Left colon (tissue), 2 donors: ENCODE data around the gene ZNF487. TPM values are rescaled to one million over a fixed set of nuclear protein-coding genes. Genes with fewer than 3 reads are reported as not detected.
"Not testable (repeated sequence)": the region's sequence is repeated elsewhere in the genome, so short reads cannot be mapped to it uniquely, and the experiment has no call there.

Experiments
- ATAC-seq: fragments of 200-7000 bp; cut with Tn5 transposase; one replicate; pipeline ENCODE4 v1.9.1; 2020; ENCODE audit warnings: mild to moderate bottlenecking, moderate library complexity
- DNase-seq, 2 donors: peaks; one replicate each; pipeline ENCODE4 v3.0.0-alpha.2; 2020
- intact Hi-C, 2 donors: fragments of 100-400 bp; cut with DNase I in 1 of 2; cut with micrococcal nuclease in 1 of 2; formaldehyde crosslinking; loops; one replicate each; pipeline versions ENCODE4 v1.11.2 to v1.14.0; 2022; cut with DNase I, micrococcal nuclease
- total RNA-seq, 2 donors: library from RNA; stranded (reverse); fragmentation: NEBNext Ultra II Directional; extraction: Animal tissue kit (Norgen Biotek cat#: 25700); gene quantifications; one replicate each; pipeline ENCODE4 v1.2.1, GENCODE V29; 2021
- donor health status: DM: no; HTN: no; CAD: no.
- donor health status: DM: yes; HTN: yes; CAD: no.

The ZNF487 gene
- total RNA-seq, 2 donors from 2014 or later = 5.2 to 5.9 TPM

DNA sequence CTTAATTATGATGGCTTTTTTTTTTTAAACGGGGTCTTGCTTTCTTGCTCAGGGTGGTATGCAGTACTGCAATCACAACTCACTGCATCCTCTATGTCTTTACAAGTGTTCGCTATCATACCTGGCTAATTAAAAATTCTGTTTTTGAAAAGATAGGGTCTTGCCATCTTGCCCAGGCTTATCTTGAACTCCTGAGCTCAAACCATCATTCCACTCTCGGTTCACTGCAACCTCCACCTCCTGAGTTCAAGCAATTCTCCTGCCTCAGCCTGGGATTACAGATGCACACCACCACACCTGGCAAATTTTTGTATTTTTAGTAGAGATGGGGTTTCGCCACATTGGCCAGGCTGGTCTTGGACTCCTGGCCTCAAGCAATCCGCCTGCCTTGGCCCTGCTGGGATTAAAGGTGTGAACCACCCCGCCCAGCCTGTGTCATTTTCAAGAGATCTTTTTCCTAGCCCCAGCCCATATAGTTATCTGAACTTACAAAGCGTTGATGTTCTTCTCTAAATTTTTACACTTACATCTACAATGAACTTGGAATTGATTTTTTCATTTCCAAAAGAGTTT is 33.9 kb upstream of the ZNF487 start:
- ATAC-seq (peak; percentile 32), DNase-seq (peak in 1 of 2 donors; percentile 54)
- intact Hi-C loops = no loop called here

DNA sequence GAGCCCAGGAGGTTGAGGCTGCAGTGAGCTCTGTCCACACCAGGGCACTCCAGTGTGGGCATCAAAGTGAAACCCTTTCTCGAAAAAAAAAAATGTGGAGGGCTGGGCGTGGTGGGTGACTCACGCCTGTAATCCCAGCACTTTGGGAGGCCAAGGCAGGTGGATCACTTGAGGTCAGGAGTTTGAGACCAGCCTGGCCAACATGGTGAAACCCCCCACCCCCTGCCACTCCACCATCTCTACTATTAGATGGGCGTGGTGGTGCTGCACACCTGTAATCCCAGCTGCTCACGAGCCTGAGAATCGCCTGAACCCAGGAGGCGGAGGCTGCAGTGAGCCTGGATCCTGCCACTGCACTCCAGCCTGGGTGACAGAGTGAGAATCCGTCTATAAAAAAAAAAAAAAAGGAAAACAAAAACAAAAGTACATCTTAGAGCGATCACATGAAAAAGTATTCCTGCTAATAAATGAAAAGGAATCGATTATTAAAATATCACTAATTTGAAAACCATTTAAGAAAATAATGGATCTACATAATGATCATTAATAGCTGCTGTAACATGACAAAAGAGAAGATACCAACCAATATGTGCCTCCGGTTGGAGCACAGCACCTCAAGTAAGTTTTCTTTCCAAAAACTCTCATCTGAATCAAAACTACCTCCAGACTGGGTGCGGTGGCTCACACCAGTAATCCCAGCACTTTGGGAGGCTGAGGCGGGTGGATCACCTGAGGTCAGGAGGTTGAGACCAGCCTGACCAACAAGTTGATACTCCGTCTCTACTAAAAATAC is 32.8 kb upstream of the ZNF487 start:
- DNase-seq (no peak), ATAC-seq (no peak)
- intact Hi-C loops = no loop called here

DNA sequence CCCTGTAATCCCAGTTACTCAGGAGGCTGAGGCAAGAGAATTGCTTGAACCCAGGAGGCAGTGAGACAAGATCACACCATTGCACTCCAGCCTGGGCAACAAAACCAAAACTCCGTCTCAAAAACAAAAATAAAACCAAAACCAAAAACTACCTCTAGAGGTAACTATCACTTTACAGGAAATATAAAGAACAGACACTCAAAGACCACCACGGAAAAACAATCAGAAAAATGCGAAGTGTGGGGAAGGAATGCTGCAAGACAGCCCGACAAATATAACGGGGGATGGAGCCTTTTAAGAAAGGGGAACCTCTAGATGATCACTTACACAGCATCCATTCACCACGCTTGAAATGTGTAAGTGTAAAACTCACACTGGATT is 32.2 kb upstream of the ZNF487 start:
- ATAC-seq = no peak
- DNase-seq = no peak
- intact Hi-C loops = no loop called here

DNA sequence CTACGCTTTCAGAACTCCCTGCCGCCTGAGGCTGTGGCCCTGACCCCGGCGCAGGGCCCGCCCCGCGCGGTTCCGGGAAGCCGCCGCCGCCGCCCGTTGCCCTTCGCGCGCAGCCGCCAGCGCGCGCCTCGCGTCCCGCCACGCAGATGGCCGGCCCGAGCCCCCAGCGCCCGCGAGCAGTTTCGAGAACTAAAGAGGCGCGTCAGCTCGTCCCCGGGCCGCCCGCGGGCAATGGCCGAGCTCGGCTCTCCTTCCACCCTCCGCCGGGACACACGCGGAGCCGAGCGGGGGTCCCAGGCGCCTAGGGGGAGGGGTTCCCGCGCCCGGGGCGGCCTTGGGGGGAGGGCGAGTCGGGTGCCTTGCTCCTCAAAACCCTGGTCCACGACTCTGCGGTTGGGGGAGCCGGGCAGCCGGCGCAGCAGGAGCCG is 29.7 kb upstream of the ZNF487 start:
- intact Hi-C loops = no loop called here
- DNase-seq (peak in 1 of 2 donors; percentile 74), ATAC-seq (peak; percentile 36)

DNA sequence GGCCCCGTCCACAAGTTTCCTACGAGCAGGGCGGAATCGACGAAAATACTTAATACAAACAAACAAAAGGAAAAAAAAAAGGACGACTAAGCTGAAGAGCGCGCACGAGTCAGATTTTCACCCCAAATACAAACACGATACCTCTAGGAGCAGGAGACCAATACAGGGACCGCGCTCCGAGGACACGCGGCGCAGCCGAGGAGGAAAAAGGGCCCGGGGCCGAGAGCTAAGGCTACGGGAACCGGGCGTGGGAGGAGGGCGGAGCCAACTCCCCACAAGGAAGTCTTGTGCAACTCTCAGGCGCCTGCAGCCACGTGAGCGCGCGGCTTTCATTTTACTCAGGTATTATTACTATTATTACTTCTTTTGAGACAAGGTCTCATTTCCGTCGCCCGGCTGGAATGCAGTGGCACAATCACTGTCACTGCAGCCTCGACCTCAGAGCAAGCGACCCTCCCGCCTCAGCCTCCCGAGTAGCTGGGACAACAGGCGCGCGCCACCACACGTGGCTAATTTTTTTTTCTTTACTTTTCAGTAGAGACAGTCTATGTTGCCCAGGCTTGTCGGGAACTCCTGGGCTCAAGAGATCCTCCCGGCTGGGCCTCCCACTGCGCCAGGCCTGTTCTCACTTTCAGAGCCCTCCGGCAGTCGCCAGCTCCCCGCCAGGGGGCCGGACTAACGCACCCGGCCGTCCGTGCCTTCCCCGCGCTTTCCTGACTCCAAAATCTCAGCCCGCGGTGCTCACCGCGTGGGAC is 29.2 kb upstream of the ZNF487 start:
- ATAC-seq (peak; percentile 69), DNase-seq (peak; percentile 95 to 96)
- intact Hi-C loops = no loop called here

DNA sequence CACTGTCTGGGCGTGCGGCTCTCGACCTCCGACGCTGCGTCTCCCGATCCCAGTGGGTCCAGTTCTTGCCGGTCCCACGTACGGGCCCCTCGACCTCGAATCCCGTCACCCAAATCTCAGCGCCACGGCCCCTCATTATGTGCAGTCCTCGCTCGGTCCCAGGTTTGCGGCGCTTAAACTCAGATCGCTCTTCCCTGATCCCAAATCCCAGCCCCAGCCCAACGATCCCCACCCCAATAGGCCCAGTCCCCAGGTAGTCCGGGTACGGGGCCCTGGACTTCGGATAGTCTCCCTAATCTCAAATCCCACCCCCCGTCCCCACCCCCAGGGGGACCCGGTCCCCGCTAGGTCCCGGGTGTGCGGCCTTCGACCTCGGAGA is 28.6 kb upstream of the ZNF487 start:
- intact Hi-C loops = no loop called here
- no peak for ATAC-seq
- no peak for DNase-seq

DNA sequence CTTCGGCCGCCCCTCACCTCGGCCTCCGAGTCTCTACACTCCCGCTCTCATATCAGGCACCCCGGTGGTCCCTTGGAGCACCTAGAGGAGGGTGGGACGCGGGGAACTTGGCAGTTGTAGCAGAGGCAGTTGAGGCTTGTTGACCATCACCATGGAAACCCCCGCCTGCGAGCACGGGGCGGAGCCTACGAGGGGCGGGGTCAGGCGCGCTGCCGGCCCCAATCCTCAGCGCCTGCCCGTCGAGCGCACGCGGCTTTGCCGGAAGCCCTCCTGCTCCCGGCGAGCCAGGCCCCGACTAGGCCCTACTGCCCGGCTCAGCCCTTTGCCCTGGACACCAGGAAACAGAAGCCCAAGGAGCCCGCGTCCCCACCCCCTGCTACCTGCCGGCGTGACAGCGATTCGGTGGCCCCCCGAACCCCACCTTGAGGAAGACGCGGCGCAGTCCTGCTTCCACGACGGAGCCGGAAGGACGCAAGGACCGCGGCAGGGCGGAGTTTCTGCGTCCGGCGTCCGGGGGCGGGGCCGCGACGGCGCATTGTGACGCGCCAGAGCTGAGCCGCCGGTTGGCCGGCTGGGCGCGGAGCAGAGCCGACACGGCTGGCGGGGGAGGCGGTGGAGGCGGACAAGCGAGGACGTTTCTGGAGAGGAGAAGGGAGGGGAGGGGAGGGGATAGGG is 28.1 kb upstream of the ZNF487 start, which contains the start of gene HNRNPF:
TSS of gene HNRNPF (minus strand) at position 477 of the 675 bp plus-strand sequence. CDS start 21,302 bp downstream, outside the sequence.
- ATAC-seq (peak; percentile 78), DNase-seq (peak; percentile 95)
- intact Hi-C loops = no loop called here

DNA sequence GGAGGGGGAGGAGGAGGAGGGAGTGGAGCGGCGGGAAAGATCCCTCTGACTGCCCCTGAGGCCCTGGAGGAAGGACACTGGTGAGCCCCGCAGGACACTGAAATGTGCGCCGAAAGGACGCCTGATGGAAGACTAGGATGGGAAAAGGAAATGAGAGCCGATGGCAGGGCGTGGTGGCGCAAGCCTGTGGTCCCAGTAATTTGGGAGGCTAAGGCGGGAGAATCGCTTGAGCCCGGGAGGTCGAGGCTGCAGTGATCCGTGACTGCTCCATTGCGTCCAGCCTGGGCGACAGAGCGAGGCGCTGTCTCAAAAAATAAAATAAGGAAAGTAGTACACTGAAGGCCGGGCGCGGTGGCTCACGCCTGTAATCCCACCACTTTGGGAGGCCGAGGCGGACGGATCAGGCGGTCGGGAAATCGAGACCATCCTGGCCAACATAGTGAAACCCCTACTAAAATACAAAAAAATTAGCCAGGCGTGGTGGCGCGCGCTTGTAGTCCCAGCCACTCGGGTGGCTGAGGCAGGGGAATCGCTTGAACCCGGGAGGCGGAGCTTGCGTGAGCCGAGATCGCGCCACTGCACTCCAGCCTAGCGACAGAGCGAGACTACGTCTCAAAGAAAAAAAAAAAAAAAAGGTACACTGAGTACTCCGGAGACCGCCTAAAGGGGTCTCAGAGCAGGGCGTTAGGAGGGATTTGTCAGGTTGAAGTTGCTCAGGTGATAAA is 27.4 kb upstream of the ZNF487 start:
- intact Hi-C loops = no loop called here
- ATAC-seq (peak; percentile 29), DNase-seq (peak; percentile 58 to 77)

DNA sequence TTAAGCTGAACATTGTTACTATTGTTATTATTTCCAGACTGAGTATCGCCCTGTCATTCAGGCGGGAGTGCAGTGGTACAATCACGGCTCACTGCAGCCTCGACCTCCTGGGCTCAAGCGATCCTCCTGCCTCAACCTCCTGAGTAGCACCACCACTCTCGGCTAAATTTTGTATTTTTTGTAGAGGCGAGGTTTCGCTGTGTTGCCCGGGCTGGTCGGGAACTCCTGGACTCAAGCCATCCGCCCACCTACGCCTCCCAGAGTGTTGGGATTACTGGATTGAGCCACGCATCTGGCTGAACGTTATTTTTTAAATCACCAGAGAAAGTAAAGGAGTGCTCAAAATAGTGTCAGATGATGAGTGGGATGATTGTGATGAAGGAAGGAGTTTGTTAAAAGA is 26.6 kb upstream of the ZNF487 start:
- no peak for ATAC-seq
- intact Hi-C loops = no loop called here
- no peak for DNase-seq

DNA sequence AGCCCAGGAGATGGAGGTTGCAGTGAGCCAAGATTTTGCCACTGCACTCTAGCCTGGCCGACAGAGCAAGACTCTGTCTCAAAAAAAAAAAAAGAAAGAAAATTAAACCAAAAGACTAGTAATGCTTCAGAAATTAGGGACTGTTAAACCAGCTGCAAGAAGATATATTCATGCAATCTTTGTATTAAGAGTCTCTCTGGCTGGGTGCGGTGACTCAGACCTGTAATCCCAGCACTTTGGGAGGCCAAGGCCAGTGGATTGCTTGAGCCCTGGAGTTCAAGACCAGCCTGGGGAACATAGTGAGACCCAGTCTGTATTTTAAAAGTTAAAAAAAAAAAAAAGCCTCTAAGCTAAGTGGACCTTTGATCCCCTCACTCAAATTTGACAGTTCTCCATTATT is 25.4 kb upstream of the ZNF487 start:
- ATAC-seq (no peak), DNase-seq (no peak)

DNA sequence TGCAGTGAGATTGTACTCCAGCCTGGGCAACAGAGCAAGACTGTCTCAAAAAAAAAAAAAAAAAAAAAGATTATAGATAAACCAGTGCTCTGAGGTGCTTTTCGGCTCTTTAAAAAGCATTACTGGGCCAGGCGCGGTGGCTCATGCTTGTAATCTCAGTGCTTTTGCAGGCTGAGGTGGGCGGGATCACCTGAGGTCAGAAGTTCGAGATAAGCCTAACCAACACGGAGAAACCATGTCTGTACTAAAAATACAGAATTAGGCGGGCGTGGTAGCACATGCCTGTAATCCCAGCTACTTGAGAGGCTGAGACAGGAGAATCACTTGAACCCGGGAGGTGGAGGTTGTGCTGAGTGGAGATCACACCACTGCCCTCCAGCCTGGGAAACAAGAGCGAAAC is 21.4 kb upstream of the ZNF487 start:
- intact Hi-C loops = no loop called here
- DNase-seq = no peak
- ATAC-seq = no peak

More for the DNA sequence above, 25.4 kb upstream of the ZNF487 start:
- intact Hi-C loops = no loop called here

DNA sequence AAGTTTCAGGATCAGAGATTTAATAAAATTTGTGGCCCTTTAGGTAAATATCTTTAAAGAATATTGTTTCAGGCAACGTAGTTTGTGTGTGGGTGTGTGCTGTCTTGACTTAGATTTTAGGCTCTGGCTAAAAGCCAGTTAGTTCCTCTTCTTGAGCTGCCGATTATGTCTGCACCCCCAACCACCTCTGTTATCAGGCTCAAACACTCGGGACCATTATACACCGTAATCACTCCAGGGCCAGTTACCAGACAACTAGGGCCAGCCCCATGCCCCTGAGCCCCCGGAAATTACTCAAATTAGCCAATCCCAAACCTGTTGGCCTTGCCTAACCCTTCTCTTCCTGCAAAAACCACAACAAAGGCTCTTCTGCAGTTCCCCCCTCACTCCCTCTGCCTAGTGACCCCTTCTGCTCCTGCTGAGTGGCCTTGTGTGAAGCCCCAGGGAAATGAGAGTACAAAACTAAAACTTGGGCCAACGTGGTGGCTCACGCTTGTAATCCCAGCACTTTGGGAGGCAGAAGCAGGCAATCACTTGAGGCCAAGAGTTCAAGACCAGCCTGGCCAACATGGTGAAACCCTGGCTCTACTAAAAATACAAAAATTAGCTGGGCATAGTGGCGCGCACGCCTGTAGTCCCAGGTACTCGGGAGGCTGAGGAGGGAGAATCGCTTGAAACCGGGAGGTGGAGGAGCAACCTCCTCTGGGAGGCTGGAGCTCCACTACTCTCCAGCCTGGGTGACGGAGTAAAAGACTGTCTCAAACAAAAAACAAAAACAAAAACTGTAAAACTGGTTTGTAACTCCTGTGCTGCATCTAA is 18.8 kb upstream of the ZNF487 start:
- DNase-seq (no peak), ATAC-seq (no peak)
- intact Hi-C loops = no loop called here

DNA sequence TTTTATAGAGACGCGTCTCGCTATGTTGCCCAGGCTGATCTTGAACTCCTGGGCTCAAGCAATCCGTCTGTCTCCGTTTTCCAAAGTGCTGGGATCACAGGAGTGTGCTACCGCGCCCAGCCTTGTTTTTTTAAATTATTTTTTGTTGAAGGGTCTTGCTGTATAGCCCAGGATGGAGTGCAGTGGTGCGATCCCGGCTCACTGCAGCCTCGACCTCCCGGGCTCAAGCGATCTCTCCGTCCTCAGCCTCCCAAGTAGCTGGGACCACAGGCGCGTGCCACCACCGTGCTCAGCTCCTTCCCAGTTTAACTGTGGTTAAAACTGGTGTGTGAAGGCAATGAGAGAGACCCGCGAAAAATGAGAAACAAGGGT is 16.9 kb upstream of the ZNF487 start:
- no peak for ATAC-seq
- intact Hi-C loops = no loop called here

DNA sequence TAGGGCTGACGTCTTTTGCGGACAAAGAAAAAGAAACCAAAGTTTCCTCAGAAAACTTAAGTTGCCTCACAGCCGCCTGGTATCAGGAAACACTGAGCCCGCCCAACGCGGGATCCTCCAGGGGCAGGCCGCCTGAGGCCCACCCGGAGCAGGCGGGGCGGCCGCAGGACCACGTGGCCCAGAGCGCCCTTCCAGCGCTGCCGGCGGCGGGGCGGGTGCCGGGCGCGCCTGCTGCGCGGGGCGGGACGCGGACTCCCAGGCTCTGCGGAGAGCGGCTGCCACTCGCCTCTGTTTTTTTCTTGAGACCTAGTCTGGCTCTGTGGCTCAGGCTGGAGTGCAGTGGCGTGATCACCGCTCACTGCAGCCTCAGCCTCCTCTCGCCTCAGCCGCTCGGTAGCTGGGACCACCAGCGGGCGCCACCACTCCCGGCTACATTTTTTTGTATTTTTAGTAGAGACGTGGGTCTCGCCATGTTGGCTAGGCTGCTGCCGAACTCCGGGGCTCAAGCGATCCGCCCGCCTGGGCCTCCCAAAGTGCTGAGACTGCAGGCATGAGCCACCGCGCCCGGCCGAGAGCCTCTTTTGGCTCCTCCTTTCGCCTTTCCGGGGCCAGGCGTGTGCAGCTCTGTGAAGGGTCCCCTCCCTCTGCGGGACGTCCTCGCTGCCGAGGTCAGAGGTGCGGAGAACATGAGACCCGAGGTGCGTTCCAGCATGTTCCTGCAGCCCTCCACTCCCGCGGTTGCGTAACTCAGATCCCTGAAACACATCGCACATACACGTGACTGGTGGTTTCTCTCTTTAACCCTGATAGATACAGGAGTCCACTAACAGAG is 16.3 kb upstream of the ZNF487 start:
- intact Hi-C loops = no loop called here
- ATAC-seq (peak; percentile 93), DNase-seq (peak; percentile 85 to 92)

More for the DNA sequence above, 16.9 kb upstream of the ZNF487 start:
- no peak for DNase-seq

DNA sequence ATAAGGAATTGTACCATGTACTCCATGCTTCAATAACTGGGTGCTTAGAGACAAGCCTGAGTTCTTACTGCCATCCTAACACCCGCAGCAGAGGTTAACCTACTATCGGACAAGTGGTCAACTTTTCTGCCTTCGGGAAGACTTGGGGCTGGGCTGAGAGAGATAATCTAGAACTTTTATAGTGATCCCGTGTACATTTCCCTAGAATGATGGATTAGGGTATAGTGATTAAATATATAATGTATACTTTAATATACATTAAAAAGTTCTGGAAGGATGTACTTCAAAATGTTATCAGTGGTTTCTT is 15.8 kb upstream of the ZNF487 start:
- intact Hi-C loops = no loop called here

DNA sequence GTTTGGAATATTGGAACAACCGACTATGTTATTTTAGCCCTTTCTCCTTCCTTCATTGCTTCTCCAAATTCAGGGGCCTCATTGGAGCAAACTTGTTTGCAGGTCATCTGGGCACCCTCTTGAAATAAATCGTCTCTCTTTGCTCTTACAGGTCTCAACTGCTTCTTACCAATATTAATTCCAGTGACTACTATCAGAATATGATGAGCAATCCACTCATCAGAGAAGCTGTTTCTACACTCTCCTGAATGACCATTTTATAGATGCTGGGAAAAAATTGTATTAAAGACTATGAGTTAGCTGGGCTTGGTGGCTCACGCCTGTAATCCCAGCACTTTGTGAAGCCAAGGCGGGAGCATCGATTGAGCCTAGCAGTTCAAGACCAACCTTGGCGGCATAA is 15.4 kb upstream of the ZNF487 start:
- DNase-seq (no peak), ATAC-seq (no peak)
- intact Hi-C loops = no loop called here

More for the DNA sequence above, 15.8 kb upstream of the ZNF487 start:
- ATAC-seq (no peak), DNase-seq (no peak)

DNA sequence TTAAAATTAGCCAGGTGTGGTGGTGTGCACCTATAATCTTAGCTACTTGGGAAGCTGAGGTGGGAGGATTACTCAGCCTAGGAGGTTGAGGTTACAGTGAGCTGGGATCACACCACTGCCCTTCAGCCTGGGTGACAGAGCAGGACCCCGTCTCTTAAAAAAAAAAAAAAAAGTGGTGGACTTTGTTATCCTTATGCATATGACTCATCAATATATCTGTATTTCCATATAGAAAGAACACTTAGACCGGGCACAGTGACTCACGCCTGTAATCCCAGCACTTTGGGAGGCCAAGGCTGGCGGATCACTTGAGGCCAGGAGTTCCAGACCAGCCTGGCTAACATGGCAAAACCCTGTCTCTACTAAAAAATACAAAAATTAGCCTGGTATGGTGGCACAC is 15.0 kb upstream of the ZNF487 start:
- intact Hi-C loops, DNase-seq, ATAC-seq: not testable (repeated sequence)
